ENCODE measurements around the gene SLC25A25. TPM values are rescaled to one million over a fixed set of nuclear protein-coding genes. Genes with fewer than 3 reads are reported as not detected.
"Not testable (repeated sequence)": the region's sequence is repeated elsewhere in the genome, so short reads cannot be mapped to it uniquely, and the experiment has no call there.

The SLC25A25 gene
- total RNA-seq, 1 donor from 2014 or later: 8.5 TPM

- no peaks in the 10 kb centered on the region for H3K79me2 ChIP-seq (ENCODE audit: low read depth)
- TF ChIP-seq EZH2 (IDR thresholded peaks at IDR 0.05) (no peak), CTCF (IDR thresholded peaks at IDR 0.05) (no peak), EZH2phosphoT487 (IDR thresholded peaks at IDR 0.05) (no peak)
- no peak overlapping the region for H3K4me3 Mint-ChIP-seq
- no peaks in the 10 kb centered on the region for H3K36me3 Mint-ChIP-seq
- no peaks in the 10 kb centered on the region for H4K20me1 ChIP-seq (ENCODE audit: low read depth)
- H3K4me2 ChIP-seq: no peak overlapping the region
- H3K4me1 Mint-ChIP-seq: peaks cover 6% of the 10 kb centered on the region
- no peaks in the 10 kb centered on the region for H3K9me3 ChIP-seq (ENCODE audit: low read depth)
- H3K4me1 ChIP-seq: no peaks in the 10 kb centered on the region
- H3K9me3 Mint-ChIP-seq: no peaks in the 10 kb centered on the region
- no peak overlapping the region for H3K9ac ChIP-seq
- no peak overlapping the region for H3K4me3 ChIP-seq
- H3K27ac Mint-ChIP-seq: no peak overlapping the region
- DNase-seq (ENCODE audit: low spot score): no peak
- no peak overlapping the region for H2AFZ ChIP-seq (replicated peaks)
- H3F3A ChIP-seq (ENCODE audit: low read depth): no peaks in the 10 kb centered on the region
- peaks cover 16% of the 10 kb centered on the region for H3K27me3 Mint-ChIP-seq (ENCODE audit: insufficient read depth, low read depth)
- H3K36me3 ChIP-seq: no peaks in the 10 kb centered on the region
- no peak overlapping the region for H3K27ac ChIP-seq
- H3K27me3 ChIP-seq: no peaks in the 10 kb centered on the region
Measured at GRCh38 chr9:128022886-128023285, 45.1 kb upstream of the SLC25A25 start.

- DNase-seq (ENCODE audit: low spot score); H3K4me1 Mint-ChIP-seq; H2AFZ ChIP-seq (replicated peaks); H3F3A ChIP-seq (ENCODE audit: low read depth); H3K4me3 ChIP-seq; H3K27ac Mint-ChIP-seq; H3K4me3 Mint-ChIP-seq; H3K27ac ChIP-seq; H3K9me3 ChIP-seq (ENCODE audit: low read depth); H3K79me2 ChIP-seq (ENCODE audit: low read depth); H3K36me3 Mint-ChIP-seq; H3K4me2 ChIP-seq; H3K36me3 ChIP-seq; H4K20me1 ChIP-seq (ENCODE audit: low read depth); H3K4me1 ChIP-seq; H3K27me3 ChIP-seq; H3K9me3 Mint-ChIP-seq; H3K9ac ChIP-seq: not testable (repeated sequence)
- peaks cover 15% of the 10 kb centered on the region for H3K27me3 Mint-ChIP-seq (ENCODE audit: insufficient read depth, low read depth)
Measured at GRCh38 chr9:128023671-128024070, 44.4 kb upstream of the SLC25A25 start.

- no peaks in the 10 kb centered on the region for H3K36me3 ChIP-seq
- Mint-ChIP-seq H3K27me3 (ENCODE audit: insufficient read depth, low read depth) (peaks cover 12% of the 10 kb centered on the region), H3K9me3 (no peaks in the 10 kb centered on the region), H3K4me1 (peaks cover 6% of the 10 kb centered on the region), H3K4me3 (no peak overlapping the region), H3K36me3 (no peaks in the 10 kb centered on the region), H3K27ac (no peak overlapping the region)
- no peaks in the 10 kb centered on the region for H3K79me2 ChIP-seq (ENCODE audit: low read depth)
- H4K20me1 ChIP-seq (ENCODE audit: low read depth): no peaks in the 10 kb centered on the region
- no peak overlapping the region for H3K4me2 ChIP-seq
- no peaks in the 10 kb centered on the region for H3K4me1 ChIP-seq
- H3K27me3 ChIP-seq: no peaks in the 10 kb centered on the region
- no peak overlapping the region for H2AFZ ChIP-seq (replicated peaks)
- DNase-seq (ENCODE audit: low spot score): no peak
- no peak overlapping the region for H3K9ac ChIP-seq
- H3K9me3 ChIP-seq (ENCODE audit: low read depth): no peaks in the 10 kb centered on the region
- TF ChIP-seq EZH2 (IDR thresholded peaks at IDR 0.05) (no peak), EZH2phosphoT487 (IDR thresholded peaks at IDR 0.05) (no peak), CTCF (IDR thresholded peaks at IDR 0.05) (no peak)
- no peak overlapping the region for H3K4me3 ChIP-seq
- H3F3A ChIP-seq (ENCODE audit: low read depth): no peaks in the 10 kb centered on the region
- H3K27ac ChIP-seq: no peak overlapping the region
Measured at GRCh38 chr9:128024761-128025308, 43.2 kb upstream of the SLC25A25 start.

- TF ChIP-seq EZH2phosphoT487 (IDR thresholded peaks at IDR 0.05): no peak
- TF ChIP-seq EZH2 (IDR thresholded peaks at IDR 0.05): no peak
- TF ChIP-seq CTCF (IDR thresholded peaks at IDR 0.05): no peak
- Histone ChIP-seq H3K27ac (no peak overlapping the region), H3K9ac (no peak overlapping the region)
Measured at GRCh38 chr9:128025736-128026135, 42.3 kb upstream of the SLC25A25 start.

More at GRCh38 chr9:128025736-128026135, 42.3 kb upstream of the SLC25A25 start:
- no peaks in the 10 kb centered on the region for H3F3A ChIP-seq (ENCODE audit: low read depth)
- H3K4me1 ChIP-seq: no peaks in the 10 kb centered on the region
- no peak overlapping the region for H3K4me3 Mint-ChIP-seq
- H3K79me2 ChIP-seq (ENCODE audit: low read depth): no peaks in the 10 kb centered on the region
- H3K4me3 ChIP-seq: no peak overlapping the region
- no peaks in the 10 kb centered on the region for H3K36me3 Mint-ChIP-seq
- no peaks in the 10 kb centered on the region for H4K20me1 ChIP-seq (ENCODE audit: low read depth)
- H3K9me3 Mint-ChIP-seq: no peaks in the 10 kb centered on the region
- H3K9me3 ChIP-seq (ENCODE audit: low read depth): no peaks in the 10 kb centered on the region
- peaks cover 6% of the 10 kb centered on the region for H3K4me1 Mint-ChIP-seq
- no peak overlapping the region for H2AFZ ChIP-seq (replicated peaks)
- no peak for DNase-seq (ENCODE audit: low spot score)
- H3K36me3 ChIP-seq: no peaks in the 10 kb centered on the region
- no peak overlapping the region for H3K4me2 ChIP-seq
- H3K27me3 ChIP-seq: no peaks in the 10 kb centered on the region
- peak overlapping the region; percentile 33 for H3K27ac Mint-ChIP-seq
- H3K27me3 Mint-ChIP-seq (ENCODE audit: insufficient read depth, low read depth): peaks cover 9% of the 10 kb centered on the region
